HUES48 (cell line): ENCODE data around the gene ABHD17B.

Experiments
- H3K27ac ChIP-seq: one replicate; pipeline ENCODE4 v1.7.0; 2013; ENCODE audit warnings: low read depth, low read length, inconsistent platforms
- H3K27me3 ChIP-seq: 2 replicates; pipeline ENCODE4 v1.6.1; 2013; ENCODE audit warnings: mild to moderate bottlenecking, low read length; ENCODE audit not compliant: control insufficient read depth, insufficient read depth
- H3K36me3 ChIP-seq: 2 replicates; pipeline ENCODE4 v1.6.1; 2013; ENCODE audit warnings: low read length; ENCODE audit not compliant: control insufficient read depth, insufficient read depth
- H3K4me1 ChIP-seq: 2 replicates; pipeline ENCODE4 v1.6.1; 2013; ENCODE audit warnings: mild to moderate bottlenecking, low read length; ENCODE audit not compliant: control insufficient read depth, insufficient read depth
- H3K4me3 ChIP-seq: 2 replicates; pipeline ENCODE4 v1.5.1; 2013; ENCODE audit warnings: mild to moderate bottlenecking, low read depth, low read length
- H3K9ac ChIP-seq: 2 replicates; pipeline ENCODE4 v1.6.1; 2013; ENCODE audit warnings: mild to moderate bottlenecking, low read depth, low read length, moderate library complexity
- H3K9me3 ChIP-seq: 2 replicates; pipeline ENCODE4 v1.6.1; 2013; ENCODE audit warnings: low read length; ENCODE audit not compliant: control insufficient read depth, insufficient read depth

ABHD17B gene

DNA sequence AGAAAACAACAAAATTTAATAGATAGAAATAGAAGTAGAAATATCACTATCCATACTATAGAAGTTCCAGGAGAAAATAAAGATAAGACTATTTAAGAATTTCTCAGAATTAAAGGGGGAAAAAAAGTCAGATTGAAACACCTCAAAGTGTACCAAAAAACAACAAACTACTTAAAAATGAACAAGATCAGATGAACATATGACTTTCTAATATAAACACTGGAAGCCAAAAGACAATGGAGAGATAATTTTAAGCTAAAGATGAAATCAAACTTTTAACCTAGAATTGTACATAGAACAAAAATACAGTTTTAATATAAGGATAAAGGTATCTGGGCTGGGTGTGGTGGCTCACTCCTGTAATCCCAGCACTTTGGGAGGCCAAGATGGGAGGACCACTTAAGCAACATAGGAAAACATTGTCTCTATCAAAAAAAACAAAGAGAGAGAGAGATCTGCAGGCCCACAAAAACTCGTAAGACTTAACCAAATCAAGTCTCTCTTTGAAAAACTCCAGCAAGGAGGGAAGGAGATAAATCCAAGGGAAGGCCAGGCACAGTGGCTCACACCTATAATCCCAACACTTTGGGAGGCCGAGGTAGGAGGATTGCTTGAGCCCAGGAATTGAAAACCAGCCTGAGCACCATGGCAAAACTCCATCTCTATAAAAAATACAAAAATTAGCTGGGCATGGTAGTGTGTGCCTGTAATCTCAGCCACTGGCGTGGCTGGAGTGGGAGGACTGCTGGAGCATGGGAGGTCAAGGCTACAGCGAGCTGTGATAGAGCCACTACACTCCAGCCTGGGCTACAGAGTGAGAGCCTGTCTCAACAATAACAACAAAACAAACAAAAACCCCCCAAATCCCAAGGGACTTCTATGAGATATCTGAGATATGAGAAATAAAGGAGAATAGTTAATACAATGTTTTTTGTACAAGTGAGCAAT, 32.4 kb downstream of the ABHD17B start:
- H3K36me3 ChIP-seq = peaks cover 16% of the 10 kb centered on the region
- H3K4me3 ChIP-seq = no peak overlapping the region
- no peaks in the 10 kb centered on the region for H3K9me3 ChIP-seq

DNA sequence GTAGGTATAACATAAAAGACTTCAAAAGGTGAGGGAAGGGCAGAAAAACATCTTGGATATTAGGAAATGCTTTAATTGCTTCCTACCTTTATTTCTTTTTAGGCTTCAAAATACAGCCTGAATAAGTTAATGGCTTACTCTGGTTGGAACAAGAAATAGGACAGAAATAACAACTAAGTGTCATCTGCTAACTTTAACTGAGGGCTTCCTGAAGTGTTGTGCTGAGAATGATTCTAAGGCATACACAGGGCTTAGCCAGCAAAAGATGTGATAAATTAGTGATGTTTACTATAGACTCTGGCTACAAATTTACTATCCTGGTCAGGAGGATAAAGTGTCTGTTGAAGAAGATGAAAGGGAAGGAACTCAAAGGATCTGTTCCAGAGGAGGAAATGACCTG, 34.2 kb downstream of the ABHD17B start:
- Histone ChIP-seq H3K27me3 (no peaks in the 10 kb centered on the region), H3K36me3 (peaks cover 19% of the 10 kb centered on the region), H3K4me3 (no peak overlapping the region), H3K9me3 (no peaks in the 10 kb centered on the region), H3K27ac (no peak overlapping the region), H3K9ac (no peak overlapping the region), H3K4me1 (peaks cover 20% of the 10 kb centered on the region)

More for the DNA sequence above, 32.4 kb downstream of the ABHD17B start:
- Histone ChIP-seq H3K27me3 (no peaks in the 10 kb centered on the region), H3K27ac (no peak overlapping the region), H3K4me1 (peaks cover 20% of the 10 kb centered on the region), H3K9ac (no peak overlapping the region)

DNA sequence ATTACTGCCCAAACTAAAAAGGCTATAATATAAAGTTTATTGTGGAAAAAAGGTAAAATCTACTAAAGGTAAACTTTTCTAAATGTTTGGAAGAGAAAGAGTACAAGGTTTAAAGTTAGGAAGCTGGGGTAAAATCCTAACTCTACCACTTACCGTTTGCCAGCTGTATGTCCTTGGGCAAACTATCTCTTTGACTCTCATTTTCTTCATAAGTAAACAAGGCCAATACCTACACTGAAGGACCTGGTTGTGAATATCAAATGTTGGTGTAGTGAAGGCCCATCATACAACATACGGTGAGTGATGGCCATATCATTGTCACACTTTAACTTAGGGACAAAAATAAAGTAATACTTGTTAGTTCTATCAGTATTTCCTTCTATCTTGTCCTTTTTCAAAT, 34.9 kb downstream of the ABHD17B start:
- no peak overlapping the region for H3K27ac ChIP-seq
- peaks cover 26% of the 10 kb centered on the region for H3K36me3 ChIP-seq
- no peaks in the 10 kb centered on the region for H3K9me3 ChIP-seq
- H3K4me3 ChIP-seq = no peak overlapping the region
- no peak overlapping the region for H3K9ac ChIP-seq
- no peaks in the 10 kb centered on the region for H3K27me3 ChIP-seq
- peaks cover 20% of the 10 kb centered on the region for H3K4me1 ChIP-seq

DNA sequence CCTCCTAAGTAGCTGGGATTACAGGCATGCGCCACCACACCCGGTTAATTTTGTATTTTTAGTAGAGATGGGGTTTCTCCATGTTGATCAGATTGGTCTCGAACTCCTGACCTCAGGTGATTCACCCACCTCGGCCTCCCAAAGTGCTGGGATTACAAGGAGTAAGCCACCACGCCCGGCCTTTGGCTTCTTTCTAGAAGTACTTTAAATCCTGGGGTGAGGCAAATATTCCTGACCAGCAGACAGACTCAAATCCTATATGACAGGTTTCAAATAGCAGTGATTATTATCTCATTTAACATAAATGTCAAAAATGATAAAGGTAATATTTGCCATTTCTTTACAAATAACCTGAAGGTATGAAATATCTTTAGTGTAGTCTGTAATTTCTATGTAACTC, 35.6 kb downstream of the ABHD17B start:
- H3K27ac ChIP-seq = no peak overlapping the region
- peaks cover 18% of the 10 kb centered on the region for H3K4me1 ChIP-seq
- no peaks in the 10 kb centered on the region for H3K27me3 ChIP-seq
- H3K4me3 ChIP-seq = no peak overlapping the region
- no peak overlapping the region for H3K9ac ChIP-seq
- peaks cover 34% of the 10 kb centered on the region for H3K36me3 ChIP-seq
- no peaks in the 10 kb centered on the region for H3K9me3 ChIP-seq

DNA sequence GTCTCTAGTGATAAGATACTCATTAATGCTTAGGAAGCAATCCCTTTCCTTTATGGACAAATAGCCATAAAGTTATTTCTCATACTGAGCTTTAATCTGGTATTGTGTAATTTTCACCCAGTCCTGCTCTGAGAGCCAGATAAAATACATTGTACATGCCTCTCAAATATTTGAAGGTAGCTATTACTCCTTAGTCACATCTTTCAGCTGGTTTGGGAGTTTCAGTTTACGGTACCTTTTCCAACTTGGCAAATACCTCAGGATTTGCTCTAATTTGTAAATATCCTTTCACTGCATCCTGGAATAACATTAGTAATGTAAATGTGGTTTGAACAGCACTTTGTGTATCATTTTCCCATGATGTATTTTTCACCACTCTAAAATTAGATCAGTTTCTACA, 47.4 kb downstream of the ABHD17B start:
- peaks cover 6% of the 10 kb centered on the region; the same call in 1 of the 2 replicates for H3K9me3 ChIP-seq
- peaks cover 36% of the 10 kb centered on the region for H3K36me3 ChIP-seq
- H3K4me3 ChIP-seq = no peak overlapping the region
- no peaks in the 10 kb centered on the region for H3K27me3 ChIP-seq
- H3K27ac ChIP-seq = no peak overlapping the region
- peaks cover 9% of the 10 kb centered on the region; the same call in 1 of the 2 replicates for H3K4me1 ChIP-seq
- no peak overlapping the region for H3K9ac ChIP-seq

DNA sequence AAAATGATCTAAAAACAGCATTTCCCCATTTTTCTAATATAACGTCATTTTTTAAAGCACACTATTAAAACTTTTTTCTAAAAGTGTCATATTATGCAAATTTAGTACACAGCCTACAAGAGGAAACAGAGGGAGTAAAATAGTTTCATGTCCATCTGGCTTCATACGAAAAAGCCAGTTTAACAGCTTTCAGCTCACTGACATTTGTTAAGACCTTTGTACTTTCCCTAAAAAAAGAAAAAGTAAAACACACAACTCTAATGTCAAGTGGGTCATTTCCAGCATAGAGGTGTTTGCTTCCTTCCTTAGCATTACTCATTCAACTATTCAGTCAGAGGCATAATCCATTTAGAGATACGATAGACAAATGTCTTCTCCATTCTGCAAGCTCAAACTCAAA, 49.4 kb downstream of the ABHD17B start:
- no peak overlapping the region for H3K4me3 ChIP-seq
- H3K9ac ChIP-seq = no peak overlapping the region
- no peak overlapping the region for H3K27ac ChIP-seq
- peaks cover 6% of the 10 kb centered on the region; the same call in 1 of the 2 replicates for H3K9me3 ChIP-seq
- peaks cover 17% of the 10 kb centered on the region for H3K36me3 ChIP-seq
- no peaks in the 10 kb centered on the region for H3K27me3 ChIP-seq
- peaks cover 9% of the 10 kb centered on the region; the same call in 1 of the 2 replicates for H3K4me1 ChIP-seq

DNA sequence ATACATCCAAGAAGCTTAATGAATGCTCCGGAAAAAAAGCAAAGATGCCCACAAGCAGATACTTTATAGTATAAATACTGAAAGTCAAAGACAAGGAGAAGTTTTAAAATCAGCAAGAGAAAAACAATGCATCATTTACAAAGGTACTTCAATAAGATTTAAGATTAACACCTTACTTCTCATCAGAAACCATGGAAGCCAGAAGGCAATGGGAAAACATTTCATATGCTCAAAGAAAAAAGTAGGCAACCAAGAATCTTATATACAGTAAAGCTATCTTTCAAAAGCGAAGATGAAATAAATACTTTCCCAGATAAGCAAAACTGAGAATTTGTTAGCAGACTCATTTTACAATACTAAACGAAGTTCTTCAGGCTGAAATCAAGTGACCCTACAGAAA, 51.1 kb downstream of the ABHD17B start:
- H3K9ac ChIP-seq = no peak overlapping the region
- H3K9me3 ChIP-seq = peaks cover 6% of the 10 kb centered on the region; the same call in 1 of the 2 replicates
- no peak overlapping the region for H3K27ac ChIP-seq
- peaks cover 9% of the 10 kb centered on the region; the same call in 1 of the 2 replicates for H3K4me1 ChIP-seq
- H3K4me3 ChIP-seq = no peak overlapping the region
- H3K36me3 ChIP-seq = peaks cover 7% of the 10 kb centered on the region
- no peaks in the 10 kb centered on the region for H3K27me3 ChIP-seq

DNA sequence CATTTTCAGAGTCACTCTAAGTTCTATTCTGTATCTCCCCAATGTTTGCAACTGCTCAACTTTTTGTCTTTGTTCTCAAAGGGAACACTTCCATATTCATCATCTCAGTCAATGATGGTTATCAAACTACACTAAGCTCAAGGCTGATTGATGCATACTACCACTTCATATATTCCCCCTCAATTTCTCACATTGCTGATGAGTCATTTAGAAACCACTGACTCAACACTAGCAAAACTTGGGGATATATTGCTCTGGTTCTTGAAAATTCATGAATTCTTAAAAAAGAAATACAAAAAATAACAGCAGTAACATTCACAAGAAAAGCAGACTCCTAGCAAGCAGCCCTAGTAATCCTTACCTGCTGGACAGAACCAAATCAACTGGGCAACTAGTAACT, 52.2 kb downstream of the ABHD17B start:
- no peaks in the 10 kb centered on the region for H3K27me3 ChIP-seq
- H3K27ac ChIP-seq = no peak overlapping the region
- no peak overlapping the region for H3K9ac ChIP-seq
- peaks cover 9% of the 10 kb centered on the region; the same call in 1 of the 2 replicates for H3K4me1 ChIP-seq
- H3K4me3 ChIP-seq = no peak overlapping the region
- peaks cover 3% of the 10 kb centered on the region for H3K36me3 ChIP-seq
- peaks cover 6% of the 10 kb centered on the region; the same call in 1 of the 2 replicates for H3K9me3 ChIP-seq

DNA sequence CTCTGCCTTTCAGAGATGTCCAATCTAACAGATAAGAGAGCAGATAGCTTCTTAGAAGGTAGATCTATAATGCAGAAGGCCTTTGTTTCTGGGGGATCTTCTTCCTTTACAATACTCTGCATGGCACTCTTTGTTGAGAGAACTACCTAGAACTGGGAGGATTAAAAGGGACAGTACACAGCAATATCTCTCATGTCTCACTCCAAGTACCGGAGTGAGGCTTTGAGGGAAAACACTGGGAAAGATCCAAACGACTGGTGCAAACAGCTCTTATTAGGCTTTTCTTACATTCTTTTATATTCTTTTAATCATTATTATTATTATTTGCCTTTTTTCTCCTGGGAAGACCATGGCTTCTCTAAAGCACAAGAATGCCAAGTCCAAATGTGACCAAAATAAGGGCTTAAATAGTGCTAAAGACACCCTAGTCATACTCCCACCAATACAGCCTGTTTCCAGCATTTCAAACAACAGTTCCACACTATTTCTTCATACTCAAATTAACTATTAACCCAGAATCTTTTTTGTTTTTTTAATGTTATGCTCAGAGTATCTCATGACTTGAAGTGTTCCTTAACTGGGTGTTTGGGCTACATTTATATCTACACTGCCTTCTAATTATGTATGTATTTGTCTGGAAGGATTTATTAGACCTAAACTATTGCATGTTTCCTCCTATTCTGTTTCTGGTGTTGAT, 52.7 kb downstream of the ABHD17B start:
- Histone ChIP-seq H3K4me1 (peaks cover 9% of the 10 kb centered on the region; the same call in 1 of the 2 replicates), H3K27ac (no peak overlapping the region), H3K9ac (no peak overlapping the region), H3K4me3 (no peak overlapping the region), H3K9me3 (peaks cover 6% of the 10 kb centered on the region; the same call in 1 of the 2 replicates), H3K36me3 (peaks cover 3% of the 10 kb centered on the region; the same call in 1 of the 2 replicates), H3K27me3 (no peaks in the 10 kb centered on the region)

DNA sequence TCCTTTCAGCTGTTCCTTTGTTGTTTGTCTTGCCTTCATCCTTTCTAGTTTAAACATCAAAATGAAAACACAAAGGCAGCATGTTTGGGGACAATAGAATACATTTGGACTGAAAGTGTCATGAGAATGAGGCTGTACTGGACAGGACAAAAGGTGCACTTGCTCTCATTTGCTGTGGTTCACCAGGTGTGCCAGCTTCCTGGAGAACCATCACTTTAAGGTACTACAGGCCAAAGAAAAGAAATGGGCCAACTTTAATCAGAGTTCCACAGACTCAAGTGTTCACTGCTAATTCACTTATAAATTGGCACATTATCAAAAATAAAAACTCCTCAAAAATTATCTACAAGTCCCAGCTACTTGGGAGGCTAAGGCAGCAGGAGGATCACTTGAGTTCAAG, 53.8 kb downstream of the ABHD17B start:
- Histone ChIP-seq H3K4me3 (no peak overlapping the region), H3K9ac (no peak overlapping the region), H3K36me3 (peaks cover 3% of the 10 kb centered on the region; the same call in 1 of the 2 replicates), H3K27me3 (no peaks in the 10 kb centered on the region), H3K9me3 (peaks cover 6% of the 10 kb centered on the region; the same call in 1 of the 2 replicates), H3K27ac (no peak overlapping the region), H3K4me1 (peaks cover 9% of the 10 kb centered on the region; the same call in 1 of the 2 replicates)
